Gastroesophageal sphincter (tissue), 4 donors: Measurements from ENCODE around the gene LCE1F. TPM values are rescaled to one million over a fixed set of nuclear protein-coding genes. Genes with fewer than 3 reads are reported as not detected.

Experiments
- ATAC-seq: fragments of 150-250 bp; one replicate; pipeline ENCODE4 v1.9.1; 2016; ENCODE audit warnings: mild to moderate bottlenecking, moderate library complexity
- H3K27ac ChIP-seq, 4 donors: fragments of 200-600 bp; sonication (generic) in 3 of 4; 1 replicate in 3 of 4; 2 replicates in 1 of 4; pipeline ENCODE4 v1.5.1; 2016 to 2019
- H3K27me3 ChIP-seq: fragments of 200-600 bp; sonication (generic); one replicate; pipeline ENCODE4 v1.5.1; 2019
- H3K36me3 ChIP-seq, 2 donors: fragments of 200-600 bp; sonication (generic); one replicate each; pipeline ENCODE4 v1.5.1; 2019; ENCODE audit warnings: control low read depth in 1 of 2
- H3K4me1 ChIP-seq, 3 donors: fragments of 200-600 bp; sonication (generic); 1 replicate in 2 of 3; 2 replicates in 1 of 3; pipeline ENCODE4 v1.5.1; 2016 to 2019; ENCODE audit warnings: control low read depth in 2 of 3
- H3K4me3 ChIP-seq, 2 donors: fragments of 200-600 bp; sonication (generic); one replicate each; pipeline ENCODE4 v1.5.1; 2019; ENCODE audit warnings: mild to moderate bottlenecking in 1 of 2, moderate library complexity in 1 of 2
- H3K9me3 ChIP-seq, 3 donors: fragments of 200-600 bp; sonication (generic); one replicate each; pipeline ENCODE4 v1.5.1; 2017 to 2019; ENCODE audit warnings: control low read depth in 2 of 3
- EP300 ChIP-seq: sonication (generic); formaldehyde crosslinking; IDR thresholded peaks from one replicate; pipeline ENCODE4 v1.6.1; 2017; ENCODE audit warnings: antibody characterized with exemption, mild to moderate bottlenecking
- POLR2A ChIP-seq, 2 donors: fragments of 450-650 bp; IDR thresholded peaks; one replicate each; pipeline ENCODE4 v1.6.1; 2017; ENCODE audit warnings: antibody characterized with exemption in 2 of 2, mild to moderate bottlenecking in 2 of 2, moderate library complexity in 1 of 2
- POLR2AphosphoS5 ChIP-seq: sonication (generic); formaldehyde crosslinking; IDR thresholded peaks from one replicate; pipeline ENCODE4 v1.6.1; 2017; ENCODE audit warnings: antibody characterized with exemption
- WGBS, 2 donors: methylation state at CpG; one replicate each; pipeline ENCODE4 v1.1.5; 2018; ENCODE audit warnings: low coverage in 1 of 2; 5-methylcytosine and 5-hydroxymethylcytosine counted together
- total RNA-seq, 4 donors: library from RNA; depleted of rRNA; stranded (reverse); fragments of >200 nt; gene quantifications; one replicate each; pipeline ENCODE4 v1.1.0, GENCODE V29; 2016
- TF ChIP-seq, protein P1 (sequence below), 4 experiments: fragments of 200-600 bp in 2 of 4; fragments of 450-650 bp in 2 of 4; sonication (generic) in 1 of 4; IDR thresholded peaks; one replicate each; pipeline ENCODE4 v1.5.1; 2017 to 2019; ENCODE audit warnings: antibody characterized with exemption in 4 of 4, mild to moderate bottlenecking in 2 of 4, moderate library complexity in 2 of 4

LCE1F gene
- total RNA-seq, 4 donors from 2014 or later: not detected

DNA sequence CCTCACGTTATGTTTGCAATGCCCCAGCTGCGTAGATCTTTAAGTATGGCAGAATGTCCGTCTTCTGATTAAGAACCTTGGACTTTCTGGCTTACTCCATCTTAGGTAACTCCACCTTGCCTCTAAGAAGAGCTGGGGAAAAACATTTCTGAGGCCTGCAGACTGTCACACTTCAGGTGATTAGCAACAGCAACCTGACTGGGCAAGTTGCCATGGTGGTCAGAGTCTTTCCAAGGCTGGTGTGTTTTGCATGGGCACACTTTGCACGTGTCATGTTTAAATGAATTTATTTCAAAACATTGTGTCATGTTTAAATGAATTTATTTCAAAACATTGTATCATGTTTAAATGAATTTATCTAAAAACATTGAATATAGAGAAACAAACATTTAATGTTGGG lies 16.3 kb upstream of the LCE1F start:
- Histone ChIP-seq H3K4me3 (no peak overlapping the region), H3K9me3 (no peaks in the 10 kb centered on the region), H3K36me3 (no peaks in the 10 kb centered on the region), H3K27me3 (peaks cover 4% of the 10 kb centered on the region), H3K27ac (no peak overlapping the region), H3K4me1 (no peaks in the 10 kb centered on the region)
- TF ChIP-seq POLR2AphosphoS5 (no peak), EP300 (no peak)
- ATAC-seq: no peak
- 61 to 66% methylated on average over 3 to 4 of the region's 4 CpGs for WGBS, 2 donors

DNA sequence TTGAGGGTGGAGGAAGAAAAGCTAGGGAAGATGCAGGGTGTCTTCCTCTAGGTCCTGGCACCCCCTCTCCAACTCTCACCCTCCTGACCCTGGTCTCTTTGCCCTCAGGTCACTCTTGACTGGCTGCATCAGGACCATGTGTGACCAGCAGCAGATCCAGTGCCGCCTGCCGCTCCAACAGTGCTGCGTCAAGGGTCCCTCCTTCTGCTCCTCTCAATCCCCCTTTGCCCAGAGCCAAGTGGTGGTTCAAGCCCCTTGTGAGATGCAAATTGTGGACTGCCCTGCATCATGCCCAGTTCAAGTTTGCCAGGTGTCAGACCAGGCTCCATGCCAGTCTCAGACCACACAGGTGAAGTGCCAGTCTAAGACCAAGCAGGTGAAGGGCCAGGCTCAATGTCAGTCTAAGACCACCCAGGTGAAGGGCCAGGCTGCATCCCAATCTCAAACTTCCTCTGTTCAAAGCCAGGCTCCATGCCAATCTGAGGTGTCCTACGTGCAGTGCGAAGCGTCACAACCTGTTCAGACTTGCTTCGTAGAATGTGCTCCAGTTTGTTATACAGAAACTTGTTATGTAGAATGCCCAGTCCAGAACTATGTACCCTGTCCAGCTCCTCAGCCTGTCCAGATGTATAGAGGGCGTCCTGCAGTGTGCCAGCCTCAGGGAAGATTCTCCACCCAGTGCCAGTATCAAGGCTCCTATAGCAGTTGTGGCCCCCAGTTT lies 15.3 kb upstream of the LCE1F start:
- TF ChIP-seq, protein P1, sequence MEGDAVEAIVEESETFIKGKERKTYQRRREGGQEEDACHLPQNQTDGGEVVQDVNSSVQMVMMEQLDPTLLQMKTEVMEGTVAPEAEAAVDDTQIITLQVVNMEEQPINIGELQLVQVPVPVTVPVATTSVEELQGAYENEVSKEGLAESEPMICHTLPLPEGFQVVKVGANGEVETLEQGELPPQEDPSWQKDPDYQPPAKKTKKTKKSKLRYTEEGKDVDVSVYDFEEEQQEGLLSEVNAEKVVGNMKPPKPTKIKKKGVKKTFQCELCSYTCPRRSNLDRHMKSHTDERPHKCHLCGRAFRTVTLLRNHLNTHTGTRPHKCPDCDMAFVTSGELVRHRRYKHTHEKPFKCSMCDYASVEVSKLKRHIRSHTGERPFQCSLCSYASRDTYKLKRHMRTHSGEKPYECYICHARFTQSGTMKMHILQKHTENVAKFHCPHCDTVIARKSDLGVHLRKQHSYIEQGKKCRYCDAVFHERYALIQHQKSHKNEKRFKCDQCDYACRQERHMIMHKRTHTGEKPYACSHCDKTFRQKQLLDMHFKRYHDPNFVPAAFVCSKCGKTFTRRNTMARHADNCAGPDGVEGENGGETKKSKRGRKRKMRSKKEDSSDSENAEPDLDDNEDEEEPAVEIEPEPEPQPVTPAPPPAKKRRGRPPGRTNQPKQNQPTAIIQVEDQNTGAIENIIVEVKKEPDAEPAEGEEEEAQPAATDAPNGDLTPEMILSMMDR (IDR thresholded peaks at IDR 0.05): no peak
- no peak for TF ChIP-seq EP300
- no peak for TF ChIP-seq POLR2AphosphoS5
- no peak for TF ChIP-seq POLR2A (IDR thresholded peaks at IDR 0.05)
- Histone ChIP-seq H3K9me3 (no peaks in the 10 kb centered on the region), H3K4me3 (no peak overlapping the region), H3K27me3 (peaks cover 4% of the 10 kb centered on the region), H3K27ac (no peak overlapping the region), H3K4me1 (no peaks in the 10 kb centered on the region), H3K36me3 (no peaks in the 10 kb centered on the region)
- WGBS, 2 donors: 67 to 100% methylated on average over 1 of the region's 8 CpGs
- ATAC-seq: no peak

DNA sequence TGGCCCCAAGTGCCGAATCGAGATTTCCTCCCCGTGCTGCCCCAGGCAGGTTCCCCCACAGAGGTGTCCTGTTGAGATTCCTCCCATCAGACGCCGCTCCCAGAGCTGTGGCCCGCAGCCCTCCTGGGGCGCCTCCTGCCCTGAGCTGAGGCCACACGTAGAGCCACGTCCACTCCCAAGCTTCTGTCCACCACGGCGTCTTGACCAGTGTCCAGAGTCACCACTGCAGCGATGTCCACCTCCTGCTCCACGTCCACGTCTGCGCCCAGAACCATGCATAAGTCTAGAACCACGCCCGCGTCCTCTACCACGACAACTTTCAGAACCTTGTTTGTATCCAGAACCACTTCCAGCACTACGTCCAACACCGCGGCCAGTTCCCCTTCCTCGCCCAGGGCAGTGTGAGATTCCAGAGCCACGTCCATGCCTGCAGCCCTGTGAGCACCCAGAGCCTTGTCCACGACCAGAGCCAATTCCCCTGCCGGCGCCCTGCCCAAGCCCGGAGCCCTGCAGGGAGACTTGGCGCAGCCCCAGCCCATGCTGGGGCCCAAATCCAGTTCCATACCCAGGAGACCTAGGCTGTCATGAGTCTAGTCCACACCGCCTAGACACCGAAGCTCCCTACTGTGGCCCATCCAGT lies 14.3 kb upstream of the LCE1F start:
- ATAC-seq: no peak
- no peaks in the 10 kb centered on the region for H3K27me3 ChIP-seq
- WGBS, 2 donors: 96 to 100% methylated on average over 2 to 14 of the region's 31 CpGs
- no peaks in the 10 kb centered on the region for H3K36me3 ChIP-seq
- no peak overlapping the region for H3K4me3 ChIP-seq
- H3K4me1 ChIP-seq: no peaks in the 10 kb centered on the region
- no peak overlapping the region for H3K27ac ChIP-seq
- H3K9me3 ChIP-seq: no peaks in the 10 kb centered on the region
- TF ChIP-seq POLR2AphosphoS5: no peak
- TF ChIP-seq EP300: no peak
- TF ChIP-seq, protein P1 (IDR thresholded peaks at IDR 0.05): no peak
- no peak for TF ChIP-seq POLR2A (IDR thresholded peaks at IDR 0.05)

DNA sequence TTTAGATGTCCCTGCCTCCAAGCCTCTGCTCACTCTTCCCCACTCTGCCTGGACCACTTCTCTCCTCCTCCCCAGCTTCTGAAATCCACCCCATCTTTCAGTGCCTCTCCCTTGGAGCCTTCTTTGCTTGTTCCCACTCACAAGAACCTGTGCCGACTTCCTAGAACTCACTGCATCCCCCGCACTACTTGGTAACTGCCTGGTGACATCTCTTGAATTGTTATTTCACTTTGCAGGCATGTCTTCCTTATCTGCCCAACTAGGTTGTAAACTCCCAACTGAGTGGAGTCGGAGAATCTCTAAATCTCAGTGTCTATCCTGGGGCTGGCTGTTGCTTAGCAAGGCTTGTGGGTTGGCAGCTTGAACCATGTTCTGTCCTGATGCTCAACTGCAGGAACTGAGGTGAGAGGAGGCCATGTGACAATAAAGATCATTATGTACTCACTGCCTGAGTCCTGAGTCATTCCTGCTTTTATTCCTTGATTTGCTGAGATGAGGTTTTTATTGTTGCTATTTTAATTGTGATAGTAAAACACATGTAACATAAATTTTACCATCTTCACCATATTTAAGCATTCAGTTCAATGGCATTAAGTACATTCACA lies 13.2 kb upstream of the LCE1F start:
- Histone ChIP-seq H3K9me3 (no peaks in the 10 kb centered on the region), H3K4me3 (no peak overlapping the region), H3K27me3 (no peaks in the 10 kb centered on the region), H3K4me1 (no peaks in the 10 kb centered on the region), H3K36me3 (no peaks in the 10 kb centered on the region), H3K27ac (no peak overlapping the region)
- ATAC-seq: no peak
- 80 to 84% methylated on average over 1 to 3 of the region's 3 CpGs for WGBS, 2 donors
- TF ChIP-seq POLR2A (IDR thresholded peaks at IDR 0.05) (no peak), POLR2AphosphoS5 (no peak), EP300 (no peak)
- TF ChIP-seq, protein P1 (IDR thresholded peaks at IDR 0.05): no peak

DNA sequence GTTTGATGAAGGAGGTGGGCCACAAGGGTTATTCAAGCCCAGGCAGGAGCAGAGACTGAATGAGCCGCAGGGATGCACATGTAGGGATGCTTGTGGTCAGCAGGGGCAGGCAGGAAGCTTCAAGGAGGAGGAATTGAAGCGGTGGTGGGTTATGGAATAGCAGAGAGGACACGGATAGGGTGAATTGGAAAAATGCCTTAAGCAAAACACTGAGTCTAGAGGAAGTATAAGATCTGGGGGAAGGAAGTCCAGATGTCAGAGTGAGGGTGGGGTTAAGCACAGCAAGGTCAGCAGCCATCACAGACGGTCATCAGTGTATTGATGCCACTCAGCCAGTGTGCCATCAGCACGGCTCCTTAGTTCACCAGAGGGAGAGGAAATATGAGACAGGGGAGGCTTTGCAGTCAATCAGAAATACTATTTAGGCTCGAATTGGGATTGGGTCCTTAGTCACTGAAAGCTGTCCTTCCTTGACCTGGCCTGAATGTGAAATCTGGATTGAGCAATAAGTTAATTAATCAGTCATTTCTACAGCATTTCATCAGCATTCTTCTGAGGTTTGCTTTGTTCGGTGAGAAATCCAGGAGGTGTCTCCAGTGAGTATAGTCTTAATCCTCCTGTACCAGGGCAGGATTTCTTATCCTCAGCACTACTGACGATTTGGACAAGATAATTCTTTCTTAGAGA lies 6.0 kb upstream of the LCE1F start:
- ATAC-seq: no peak
- no peak overlapping the region for H3K4me3 ChIP-seq
- no peak overlapping the region for H3K27ac ChIP-seq
- H3K36me3 ChIP-seq: no peaks in the 10 kb centered on the region
- TF ChIP-seq, protein P1 (IDR thresholded peaks at IDR 0.05): no peak
- TF ChIP-seq EP300 (no peak), POLR2A (IDR thresholded peaks at IDR 0.05) (no peak), POLR2AphosphoS5 (no peak)
- no peaks in the 10 kb centered on the region for H3K9me3 ChIP-seq
- H3K27me3 ChIP-seq: no peaks in the 10 kb centered on the region
- WGBS, 2 donors: 53 to 55% methylated on average over 6 to 8 of the region's 8 CpGs
- H3K4me1 ChIP-seq: no peaks in the 10 kb centered on the region
